ENCODE data around the gene PTPRK.

PTPRK gene

GRCh38 chr6:128515550-128516513, 4.6 kb downstream of the PTPRK start:
- DNase-seq (ENCODE audit: low read depth, low spot score) = no peak

- no peak for DNase-seq (ENCODE audit: low read depth, low spot score)
Measured at GRCh38 chr6:128513878-128514277, 6.5 kb downstream of the PTPRK start.

- DNase-seq (ENCODE audit: low read depth, low spot score) = no peak
Measured at GRCh38 chr6:128512296-128512695, 8.1 kb downstream of the PTPRK start.

GRCh38 chr6:128511506-128511905, 8.9 kb downstream of the PTPRK start:
- DNase-seq (ENCODE audit: low read depth, low spot score) = no peak

GRCh38 chr6:128509709-128510108, 10.7 kb downstream of the PTPRK start:
- DNase-seq (ENCODE audit: low read depth, low spot score) = no peak

- DNase-seq (ENCODE audit: low read depth, low spot score) = no peak
Measured at GRCh38 chr6:128508588-128509296, 11.7 kb downstream of the PTPRK start.

GRCh38 chr6:128507337-128508310, 12.8 kb downstream of the PTPRK start:
- DNase-seq (ENCODE audit: low read depth, low spot score) = no peak

- no peak for DNase-seq (ENCODE audit: low read depth, low spot score)
Measured at GRCh38 chr6:128505603-128506002, 14.8 kb downstream of the PTPRK start.

- no peak for DNase-seq (ENCODE audit: low read depth, low spot score)
Measured at GRCh38 chr6:128504003-128504654, 16.3 kb downstream of the PTPRK start.

- no peak for DNase-seq (ENCODE audit: low read depth, low spot score)
Measured at GRCh38 chr6:128500749-128501600, 19.4 kb downstream of the PTPRK start.

- no peak for DNase-seq (ENCODE audit: low read depth, low spot score)
Measured at GRCh38 chr6:128500014-128500413, 20.4 kb downstream of the PTPRK start.

GRCh38 chr6:128499079-128499731, 21.2 kb downstream of the PTPRK start:
- DNase-seq (ENCODE audit: low read depth, low spot score) = no peak

GRCh38 chr6:128498234-128498633, 22.2 kb downstream of the PTPRK start:
- DNase-seq (ENCODE audit: low read depth, low spot score) = no peak

GRCh38 chr6:128495536-128496333, 24.7 kb downstream of the PTPRK start:
- DNase-seq (ENCODE audit: low read depth, low spot score) = no peak

- no peak for DNase-seq (ENCODE audit: low read depth, low spot score)
Measured at GRCh38 chr6:128494440-128494839, 26.0 kb downstream of the PTPRK start.

GRCh38 chr6:128493877-128494276, 26.5 kb downstream of the PTPRK start:
- DNase-seq (ENCODE audit: low read depth, low spot score) = no peak

GRCh38 chr6:128492386-128492785, 28.0 kb downstream of the PTPRK start:
- DNase-seq (ENCODE audit: low read depth, low spot score) = no peak

GRCh38 chr6:128491610-128492206, 28.7 kb downstream of the PTPRK start:
- no peak for DNase-seq (ENCODE audit: low read depth, low spot score)

Measured in activated naive CD8-positive, alpha-beta T cell treated with anti-CD3 and anti-CD28 coated beads, Interleukin-2, amount 50 U/mL, for 16 hours (primary cell).